ENCODE measurements around the gene ACOX1.

ACOX1 gene

DNA sequence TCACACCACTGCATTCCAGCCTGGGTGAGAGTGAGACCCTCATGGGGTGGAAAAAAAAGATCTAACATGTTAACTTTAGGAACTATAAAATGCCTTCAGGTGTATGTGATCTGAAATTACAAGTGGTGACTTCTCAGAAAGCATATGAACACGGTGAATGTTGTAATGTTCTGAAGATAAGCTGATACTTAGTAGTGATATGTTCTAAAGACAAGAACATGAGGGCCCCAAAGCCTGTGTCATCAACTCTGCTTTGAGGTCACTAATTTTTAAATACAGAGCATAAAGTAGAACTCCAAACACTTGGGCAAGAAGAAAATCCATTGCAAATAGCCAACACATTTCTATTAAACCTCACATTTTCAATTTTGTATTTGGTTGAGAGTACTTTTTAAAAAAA, 35.5 kb downstream of the ACOX1 start:
- TF ChIP-seq, protein P1, sequence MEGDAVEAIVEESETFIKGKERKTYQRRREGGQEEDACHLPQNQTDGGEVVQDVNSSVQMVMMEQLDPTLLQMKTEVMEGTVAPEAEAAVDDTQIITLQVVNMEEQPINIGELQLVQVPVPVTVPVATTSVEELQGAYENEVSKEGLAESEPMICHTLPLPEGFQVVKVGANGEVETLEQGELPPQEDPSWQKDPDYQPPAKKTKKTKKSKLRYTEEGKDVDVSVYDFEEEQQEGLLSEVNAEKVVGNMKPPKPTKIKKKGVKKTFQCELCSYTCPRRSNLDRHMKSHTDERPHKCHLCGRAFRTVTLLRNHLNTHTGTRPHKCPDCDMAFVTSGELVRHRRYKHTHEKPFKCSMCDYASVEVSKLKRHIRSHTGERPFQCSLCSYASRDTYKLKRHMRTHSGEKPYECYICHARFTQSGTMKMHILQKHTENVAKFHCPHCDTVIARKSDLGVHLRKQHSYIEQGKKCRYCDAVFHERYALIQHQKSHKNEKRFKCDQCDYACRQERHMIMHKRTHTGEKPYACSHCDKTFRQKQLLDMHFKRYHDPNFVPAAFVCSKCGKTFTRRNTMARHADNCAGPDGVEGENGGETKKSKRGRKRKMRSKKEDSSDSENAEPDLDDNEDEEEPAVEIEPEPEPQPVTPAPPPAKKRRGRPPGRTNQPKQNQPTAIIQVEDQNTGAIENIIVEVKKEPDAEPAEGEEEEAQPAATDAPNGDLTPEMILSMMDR (IDR thresholded peaks at IDR 0.05; ENCODE audit: insufficient read depth, missing control alignments): no peak
- FAIRE-seq (no peak), DNase-seq (ENCODE audit: insufficient read length, low spot score) (no peak)

DNA sequence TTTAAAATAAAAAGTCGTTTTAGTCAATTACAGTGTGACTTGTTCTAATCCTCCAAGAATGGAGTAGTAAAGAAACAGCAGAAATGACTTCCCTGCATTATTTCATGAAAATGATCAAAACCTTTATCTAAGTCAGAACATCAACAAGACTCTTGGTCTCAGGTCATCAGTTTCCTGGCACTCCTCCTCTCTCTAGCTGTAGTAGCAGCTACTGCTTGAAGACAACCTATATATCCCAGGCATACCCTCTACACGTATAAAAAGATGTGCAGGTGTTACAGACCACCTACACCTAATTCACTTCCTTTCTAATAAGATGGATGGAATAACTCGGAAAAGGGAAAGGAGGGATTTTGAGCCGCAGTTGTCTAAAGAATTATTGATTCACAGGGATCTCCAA, 36.5 kb downstream of the ACOX1 start:
- TF ChIP-seq, protein P1 (IDR thresholded peaks at IDR 0.05; ENCODE audit: insufficient read depth, missing control alignments): no peak
- FAIRE-seq: no peak
- no peak for DNase-seq (ENCODE audit: insufficient read length, low spot score)

DNA sequence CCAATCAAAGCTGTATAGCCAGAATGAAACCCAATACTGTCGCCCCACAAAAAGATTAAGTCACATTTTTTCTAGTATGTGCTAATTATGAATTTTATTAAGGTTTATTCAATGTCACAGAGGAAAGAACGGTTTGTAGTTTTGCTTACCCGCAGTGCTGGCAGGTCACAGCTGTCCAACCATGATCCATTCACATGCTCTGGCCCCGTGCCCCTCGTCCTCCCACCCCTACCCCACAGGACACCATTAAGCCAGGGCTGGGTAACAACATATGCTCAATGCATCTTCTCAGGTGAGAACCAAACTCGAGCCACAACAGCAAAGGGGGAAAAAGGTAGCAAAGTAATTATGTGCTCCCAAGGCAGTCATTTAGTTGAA, 37.5 kb downstream of the ACOX1 start:
- no peak for DNase-seq (ENCODE audit: insufficient read length, low spot score)
- FAIRE-seq: no peak
- TF ChIP-seq, protein P1 (IDR thresholded peaks at IDR 0.05; ENCODE audit: insufficient read depth, missing control alignments): no peak

DNA sequence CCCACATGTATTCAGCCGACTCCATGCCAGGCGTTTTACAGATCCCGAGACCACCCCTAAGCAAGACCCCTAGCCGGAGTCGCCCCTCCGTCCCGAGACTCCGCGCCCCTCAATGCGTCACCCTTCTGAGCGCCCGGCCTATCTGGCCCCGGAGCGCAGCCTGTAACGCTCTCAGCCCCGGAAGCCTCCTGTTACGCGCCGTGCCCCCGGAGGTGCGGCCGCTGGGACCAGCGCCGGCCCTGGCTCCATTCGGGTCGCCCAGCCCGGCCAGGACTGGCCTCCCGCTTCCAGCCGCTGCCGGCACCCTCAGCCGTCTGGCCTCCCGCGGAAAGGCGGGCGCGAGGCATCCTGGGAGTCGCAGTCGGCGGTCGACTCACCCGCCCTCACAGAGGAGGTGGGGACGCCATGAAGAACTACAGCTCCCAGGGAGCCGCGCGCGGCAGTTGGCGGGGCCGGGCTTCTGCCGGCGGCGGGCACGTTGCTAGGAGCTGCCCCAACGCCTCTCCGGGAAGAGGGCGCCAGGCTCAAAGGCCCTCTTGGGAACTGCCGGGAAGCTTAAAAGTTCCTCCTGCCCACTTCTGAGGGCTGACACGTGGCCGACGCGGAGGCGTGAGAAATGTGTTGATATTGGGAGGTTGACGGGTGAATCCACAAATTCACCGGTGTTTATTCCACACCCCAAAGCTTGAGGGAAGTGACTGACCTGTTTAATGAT, 38.1 kb downstream of the ACOX1 start, which contains the start of gene FBF1:
Gene FBF1, minus strand, starts transcription at position 316 of the 715 bp plus-strand sequence. CDS start 2,893 bp downstream, outside the sequence.
- TF ChIP-seq, protein P1 (IDR thresholded peaks at IDR 0.05; ENCODE audit: insufficient read depth, missing control alignments): no peak
- DNase-seq (ENCODE audit: insufficient read length, low spot score) (peak; percentile 96), FAIRE-seq (no peak)

DNA sequence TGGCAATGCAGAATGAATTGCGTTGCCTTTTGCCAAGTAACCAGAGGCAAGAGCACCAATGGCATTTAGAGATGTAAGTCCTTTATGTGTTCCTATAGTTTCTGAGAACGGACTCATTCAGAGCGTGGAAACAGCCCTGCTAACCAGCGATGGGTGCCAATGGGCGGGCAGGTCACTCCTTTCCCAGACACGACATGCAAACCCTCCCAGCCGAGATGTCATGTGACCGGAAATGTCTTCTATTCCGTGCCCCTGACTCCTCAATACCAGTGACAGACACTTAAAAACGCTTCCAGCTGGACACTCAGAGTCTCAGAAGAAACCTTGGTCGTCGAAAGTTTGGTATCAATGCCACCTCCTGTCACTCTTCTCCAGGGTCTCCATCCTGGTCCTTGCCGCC, 41.3 kb downstream of the ACOX1 start:
- DNase-seq (ENCODE audit: insufficient read length, low spot score) (no peak), FAIRE-seq (no peak)
- TF ChIP-seq, protein P1 (IDR thresholded peaks at IDR 0.05; ENCODE audit: insufficient read depth, missing control alignments): no peak

DNA sequence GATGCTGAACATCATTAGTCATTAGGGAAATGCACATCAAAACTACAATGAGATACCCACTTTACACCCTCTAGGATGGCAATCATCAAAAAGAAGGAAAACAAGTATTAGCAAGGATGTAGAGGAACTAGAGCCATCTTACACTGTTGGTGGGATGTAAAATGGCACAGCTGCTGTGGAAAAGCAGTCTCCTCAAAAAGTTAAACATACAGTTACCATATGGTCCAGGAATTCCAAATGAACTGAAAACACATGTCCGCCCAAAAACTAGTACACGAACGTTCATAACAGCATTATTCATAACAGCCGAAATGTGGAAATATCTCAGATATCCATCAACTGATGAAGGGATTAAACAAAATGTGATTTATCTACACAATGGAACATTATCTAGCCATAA, 45.2 kb downstream of the ACOX1 start:
- FAIRE-seq (no peak), DNase-seq (ENCODE audit: insufficient read length, low spot score) (no peak)
- TF ChIP-seq, protein P1 (IDR thresholded peaks at IDR 0.05; ENCODE audit: insufficient read depth, missing control alignments): no peak

DNA sequence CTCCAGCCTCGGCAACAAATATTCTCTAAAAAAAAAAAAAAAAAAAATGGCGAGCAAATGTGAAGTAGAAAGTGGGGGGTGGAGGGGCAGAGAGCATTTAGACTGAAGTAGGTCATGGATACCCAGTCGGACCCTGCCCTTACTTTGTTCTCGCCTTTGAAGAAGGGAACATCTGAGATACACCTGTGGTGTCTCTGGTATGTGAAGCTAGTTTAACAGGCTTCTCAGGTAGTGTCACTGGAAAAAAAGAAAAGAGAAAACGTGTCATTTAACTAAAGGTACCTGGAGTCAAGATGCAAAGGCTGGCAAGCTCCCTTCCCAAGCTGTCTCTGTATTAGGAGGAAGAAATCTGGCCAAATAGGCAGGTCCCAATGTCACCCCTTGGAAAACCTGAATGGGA, 46.1 kb downstream of the ACOX1 start:
- no peak for DNase-seq (ENCODE audit: insufficient read length, low spot score)
- TF ChIP-seq, protein P1 (IDR thresholded peaks at IDR 0.05; ENCODE audit: insufficient read depth, missing control alignments): no peak
- no peak for FAIRE-seq
